GM18520 (cell line): ENCODE results near the gene PHKA2.

Source experiments
- ATAC-seq: cut with Tn5 transposase; IDR thresholded peaks from one replicate; pipeline ENCODE4 v1.9.1; 2021; ENCODE audit not compliant: unreplicated experiment

Gene PHKA2

DNA sequence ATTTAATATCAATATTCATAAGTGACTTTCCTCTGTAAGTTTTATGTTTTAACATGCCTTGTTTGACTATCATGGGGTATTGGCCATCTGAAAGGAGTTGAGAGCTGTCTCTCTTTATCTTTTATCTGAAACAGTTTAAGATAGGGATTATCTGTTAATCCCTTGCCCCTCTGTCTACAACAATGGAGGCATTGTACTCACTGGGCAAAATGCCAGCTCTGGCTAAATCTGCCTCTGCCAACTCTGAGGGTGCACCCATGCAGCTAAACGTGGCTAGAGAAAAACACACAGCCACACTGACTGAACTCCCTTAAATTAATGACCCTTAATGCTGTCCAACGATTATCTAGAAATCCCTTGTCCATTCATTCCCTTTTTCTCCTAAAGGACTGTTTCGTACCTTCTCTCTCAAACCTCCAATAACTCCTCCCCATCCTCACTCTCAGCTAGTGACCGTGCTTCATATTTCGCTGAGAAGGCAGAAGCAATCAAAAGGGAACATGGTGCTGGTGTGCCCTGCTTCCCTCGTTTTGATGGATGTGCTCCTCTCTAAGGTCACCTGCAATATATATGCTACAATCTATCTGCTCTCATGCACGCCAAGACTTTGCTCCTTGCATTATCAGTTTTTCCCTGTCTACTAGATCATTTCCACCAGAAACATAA, 10.3 kb downstream of the PHKA2 start:
- ATAC-seq: no peak

DNA sequence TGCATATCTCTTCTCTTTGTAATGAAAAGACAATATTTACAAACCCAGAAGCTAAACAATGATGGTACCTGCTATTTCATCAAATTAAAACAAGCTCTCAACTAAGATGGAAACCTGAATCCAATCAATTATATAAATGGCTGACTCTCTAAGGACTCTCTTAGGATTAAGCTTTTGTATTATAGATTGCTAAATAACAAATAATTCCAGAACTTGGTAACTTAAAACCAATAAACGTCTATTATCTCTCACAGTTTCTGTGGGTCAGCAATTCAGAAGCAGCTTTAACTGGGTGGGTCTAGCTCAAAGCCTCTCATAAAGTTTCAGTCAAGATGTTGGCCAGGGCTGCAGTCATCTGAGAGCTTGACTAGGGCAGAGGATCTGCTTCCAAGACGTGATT, 12.4 kb downstream of the PHKA2 start:
- no peak for ATAC-seq

DNA sequence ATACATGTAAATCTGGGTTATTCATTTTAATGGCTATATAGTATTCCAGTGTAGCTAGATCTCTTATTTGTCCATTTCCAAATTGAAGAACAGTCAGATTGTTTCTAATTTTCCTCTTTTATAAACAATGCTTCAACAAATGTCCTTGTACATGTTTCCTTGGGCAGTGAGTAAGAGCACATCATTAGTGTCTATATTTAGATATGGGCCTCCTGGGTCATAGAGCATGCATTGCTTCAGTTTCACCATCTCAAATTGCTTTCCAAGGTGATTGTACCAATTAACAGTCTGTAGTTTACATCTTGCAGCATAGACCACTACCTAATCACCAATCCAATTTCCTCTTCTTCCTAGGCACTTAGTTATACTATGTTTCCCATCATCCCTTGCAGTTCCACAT, 13.4 kb downstream of the PHKA2 start:
- no peak for ATAC-seq

DNA sequence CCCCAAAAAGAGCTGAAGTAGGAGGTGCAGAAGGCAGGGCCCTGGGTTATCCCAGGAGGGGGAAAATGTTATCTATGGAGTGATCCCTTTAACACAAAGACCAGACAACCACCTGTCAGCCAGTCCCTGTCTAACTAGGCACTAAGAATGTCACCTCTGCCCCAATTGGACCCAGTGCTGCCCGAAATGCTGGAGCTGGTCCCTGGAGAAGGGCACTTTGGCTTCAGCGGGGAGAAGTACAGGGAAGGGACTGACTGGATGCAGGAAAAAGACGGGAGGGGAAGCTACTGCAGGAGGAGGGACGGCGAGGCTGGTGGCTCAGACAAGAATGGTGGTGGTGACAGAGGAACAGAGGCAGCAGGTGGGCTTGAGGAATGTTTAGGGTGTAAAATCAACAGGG, 17.3 kb downstream of the PHKA2 start:
- no peak for ATAC-seq

DNA sequence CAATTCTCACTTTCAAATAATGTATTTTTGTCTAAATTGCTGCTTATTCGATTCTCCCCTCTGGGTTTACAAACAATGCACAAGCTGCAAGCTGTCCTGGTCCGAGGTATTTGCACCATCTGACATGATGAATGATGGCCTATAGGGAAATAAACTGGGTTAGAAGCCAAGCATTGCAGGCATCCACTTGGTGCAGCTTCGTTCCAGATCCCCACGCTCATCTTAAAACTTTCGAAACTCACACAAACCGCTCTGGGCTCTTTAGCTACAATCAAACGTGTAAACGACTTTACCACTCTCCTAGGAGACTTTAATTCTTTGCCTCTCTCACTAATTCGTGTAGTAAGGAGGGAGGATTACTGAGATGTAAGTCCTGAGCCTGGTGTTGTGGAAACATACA, 19.0 kb downstream of the PHKA2 start:
- ATAC-seq: no peak

DNA sequence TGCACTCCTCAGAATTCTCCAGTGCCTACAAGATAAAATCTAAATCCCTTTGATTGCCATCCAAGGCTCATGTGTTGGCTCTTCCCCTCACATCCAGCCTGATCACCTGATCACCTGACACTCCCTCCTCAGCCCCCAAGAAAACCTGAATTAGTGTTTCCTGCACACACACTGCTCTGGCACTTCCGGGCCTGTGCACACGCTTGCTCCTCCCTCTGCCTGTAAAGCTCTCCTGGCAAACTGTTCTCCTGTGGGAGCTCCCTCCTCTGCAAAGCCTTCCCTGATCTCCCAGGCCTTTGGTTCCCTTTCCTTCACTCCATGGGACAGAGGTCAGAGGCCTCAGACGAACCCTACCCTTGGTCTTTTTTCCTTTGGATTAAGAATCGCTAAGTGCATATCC, 19.9 kb downstream of the PHKA2 start:
- ATAC-seq: no peak

DNA sequence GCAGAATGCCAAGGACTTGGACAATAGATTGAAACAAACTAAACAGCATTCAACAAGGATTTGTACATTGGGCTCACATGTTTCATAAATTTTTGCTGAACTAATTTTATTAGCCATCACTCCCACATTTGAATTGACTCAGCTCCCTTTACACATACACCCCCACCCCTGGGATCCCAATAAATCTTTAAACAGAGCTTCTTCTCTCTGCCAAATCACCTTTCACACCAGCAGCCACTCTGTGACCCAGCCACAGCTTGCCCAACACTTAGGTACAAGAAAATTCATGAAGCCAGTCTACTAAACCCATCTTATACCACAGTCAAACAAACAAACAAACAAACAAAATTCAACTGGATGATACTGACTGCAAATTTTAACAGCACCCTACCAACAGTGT, 21.6 kb downstream of the PHKA2 start:
- no peak for ATAC-seq

DNA sequence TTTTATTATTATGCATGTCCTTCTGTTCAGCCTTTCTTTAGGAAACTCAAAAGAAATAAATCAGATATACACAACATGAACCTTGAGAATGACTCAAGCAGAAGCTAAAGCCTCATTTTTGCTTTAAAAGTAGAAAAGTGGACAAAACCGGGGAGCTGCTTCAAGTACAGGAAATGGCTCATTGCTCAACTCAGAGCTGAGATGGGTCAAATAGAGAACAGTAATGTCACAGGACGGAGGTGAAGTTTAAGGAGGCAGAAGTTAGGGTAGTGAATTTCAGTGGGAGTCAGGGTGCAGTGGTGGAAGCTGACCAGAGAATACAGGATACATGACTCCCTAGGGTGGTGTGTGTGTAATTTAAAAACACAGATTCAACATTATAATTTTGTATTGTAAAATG, 22.2 kb downstream of the PHKA2 start:
- ATAC-seq: no peak

DNA sequence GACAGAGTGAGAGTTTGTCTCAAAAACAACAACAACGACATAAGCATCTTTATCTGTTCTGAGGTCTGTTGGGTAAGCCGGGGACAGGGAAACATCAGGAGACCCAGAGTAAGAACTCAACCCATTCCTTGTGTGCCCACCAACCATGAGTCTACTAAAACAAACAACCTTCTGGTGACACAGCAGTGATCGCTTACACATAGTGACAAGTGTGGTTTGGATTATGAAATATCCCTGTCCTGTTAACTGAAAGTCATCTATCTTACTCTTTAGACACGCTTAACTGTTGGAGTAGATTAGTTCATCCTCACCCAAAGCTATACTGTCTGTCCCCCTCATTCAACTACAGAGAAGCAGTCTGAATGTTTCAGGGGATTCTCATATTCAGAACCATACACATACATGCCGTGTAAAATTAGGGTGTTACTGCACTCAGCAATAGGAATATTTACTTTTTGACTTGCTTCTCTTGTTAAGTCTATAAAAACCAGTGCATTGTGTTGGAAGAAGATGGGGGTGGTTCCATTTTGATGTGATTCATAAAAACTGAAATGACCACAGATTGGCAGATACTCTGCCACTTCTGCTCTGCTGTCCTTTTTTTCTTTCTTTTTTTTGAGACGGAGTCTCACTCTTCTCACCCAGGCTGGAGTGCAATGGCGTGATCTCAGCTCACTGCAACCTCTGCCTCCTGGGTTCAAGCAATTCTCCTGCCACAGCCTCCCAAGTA, 27.4 kb downstream of the PHKA2 start:
- ATAC-seq: no peak

DNA sequence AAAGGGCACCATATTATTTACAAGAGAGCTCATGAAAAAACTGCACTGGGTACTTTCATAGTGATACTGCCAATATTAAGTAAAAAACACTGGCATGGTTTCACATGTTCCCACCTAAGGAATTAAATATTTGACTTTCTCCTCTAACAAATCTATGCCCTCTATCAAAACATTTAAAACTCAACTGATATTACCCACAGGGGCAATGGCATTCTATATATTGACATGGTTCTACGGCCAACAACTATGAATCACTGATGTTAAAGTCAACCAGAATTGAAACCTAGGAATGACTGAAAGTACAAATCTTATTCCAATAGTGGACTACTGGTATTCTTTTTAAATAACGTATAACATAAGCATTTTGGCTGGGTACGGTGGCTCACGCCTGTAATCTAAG, 28.2 kb downstream of the PHKA2 start:
- no peak for ATAC-seq

DNA sequence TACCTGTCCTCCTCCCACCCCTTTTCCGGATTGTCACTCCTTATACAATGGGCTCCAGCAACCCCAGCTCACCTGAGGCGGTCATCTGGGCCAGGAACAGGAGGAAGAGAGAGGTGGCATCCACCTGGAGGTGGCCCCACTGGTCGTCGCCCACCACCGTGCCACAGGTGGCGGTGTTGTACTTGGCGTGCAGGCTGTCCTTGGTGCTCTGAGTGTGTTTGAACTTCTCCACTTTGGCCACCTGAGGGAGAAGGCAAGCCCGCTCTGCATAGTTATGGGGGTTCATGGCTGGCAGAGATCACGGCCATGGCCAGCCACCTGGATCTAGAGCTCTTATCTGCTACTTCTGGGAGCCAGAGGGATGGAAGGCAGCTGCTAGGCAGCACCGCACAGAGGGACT, 32.9 kb downstream of the PHKA2 start:
- ATAC-seq: no peak

DNA sequence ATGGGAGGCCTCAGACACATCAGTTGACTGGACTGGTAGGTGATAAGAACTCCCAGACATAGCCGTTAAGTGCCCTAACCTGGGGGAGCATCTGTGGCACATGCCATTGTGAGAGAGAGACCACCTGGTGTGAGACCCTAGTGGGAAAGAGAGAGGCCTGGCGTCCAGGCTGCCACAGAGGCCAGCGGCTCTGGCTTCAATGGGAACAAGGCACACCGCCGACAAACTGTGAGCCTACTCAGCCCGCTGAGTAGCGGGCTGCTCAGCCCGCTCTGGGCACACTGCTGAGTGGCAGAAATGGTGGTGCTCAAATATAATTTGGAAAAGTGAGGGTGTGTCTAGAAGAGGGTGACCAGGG, 34.0 kb downstream of the PHKA2 start:
- ATAC-seq: no peak

DNA sequence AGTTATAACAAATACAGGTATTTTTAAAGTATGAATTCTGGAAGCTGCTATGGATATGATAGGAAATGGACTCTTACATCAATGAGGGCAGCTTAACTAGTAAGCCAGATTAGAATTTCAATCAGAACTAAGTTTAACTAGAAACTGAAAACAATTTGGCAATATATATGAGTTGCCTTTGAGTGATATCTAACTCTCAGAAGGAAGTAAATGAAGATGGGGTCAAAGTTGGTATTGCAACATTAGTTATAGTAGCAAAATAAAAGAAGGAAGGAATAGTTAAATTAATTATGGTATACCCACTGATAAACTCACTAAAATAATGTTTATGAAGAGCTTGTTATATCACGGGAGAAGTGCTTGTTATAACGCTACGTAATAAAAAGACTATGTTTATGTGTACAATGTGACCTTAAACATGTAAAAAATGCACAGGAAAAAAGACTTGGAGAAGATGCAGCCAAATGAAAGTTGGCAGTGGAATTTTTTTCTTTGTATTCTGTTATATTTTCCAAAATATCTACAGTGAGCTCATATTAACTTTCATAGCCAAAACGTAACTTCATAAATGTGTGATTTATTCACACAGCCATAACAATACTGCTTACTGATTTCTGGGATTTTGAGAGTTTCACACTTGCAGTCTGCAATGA, 34.5 kb downstream of the PHKA2 start:
- no peak for ATAC-seq

DNA sequence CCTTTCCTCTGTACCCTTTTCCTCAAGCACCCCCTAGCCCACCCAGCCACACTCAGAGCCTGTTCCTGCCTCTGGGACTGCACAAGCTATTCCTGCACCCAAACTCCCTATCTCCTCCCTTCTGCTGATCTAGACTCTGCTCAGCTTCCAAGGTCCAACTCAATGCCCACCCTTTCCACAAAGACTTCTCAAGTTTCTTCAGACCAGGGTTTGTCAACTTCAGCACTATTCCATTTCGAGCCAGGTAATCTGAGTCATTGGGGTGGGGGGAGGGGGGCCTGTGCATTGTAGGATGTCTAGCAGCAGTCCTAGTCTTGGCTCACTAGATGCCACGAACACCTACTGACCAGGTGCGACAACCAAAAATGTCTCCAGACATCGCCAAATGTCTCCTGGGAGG, 37.3 kb downstream of the PHKA2 start:
- no peak for ATAC-seq

DNA sequence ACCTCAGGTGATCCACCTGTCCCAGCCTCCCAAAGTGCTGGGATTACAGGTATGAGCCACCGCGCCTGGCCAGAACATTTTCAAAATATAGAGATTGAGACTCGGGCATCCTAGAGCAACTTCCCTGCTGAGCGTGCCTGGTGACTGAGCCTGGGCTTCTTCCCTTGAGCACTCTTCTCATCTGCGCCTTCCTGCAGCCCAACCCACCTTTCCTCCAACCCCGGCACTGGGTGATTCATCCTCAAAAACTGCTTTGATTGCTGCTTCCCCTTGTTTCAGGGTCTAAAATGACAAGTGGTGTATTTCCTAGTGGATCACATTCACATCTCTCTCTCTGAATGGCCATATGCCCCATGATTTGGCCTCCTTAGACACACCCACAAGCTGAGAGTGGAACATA, 37.8 kb downstream of the PHKA2 start:
- ATAC-seq: no peak

DNA sequence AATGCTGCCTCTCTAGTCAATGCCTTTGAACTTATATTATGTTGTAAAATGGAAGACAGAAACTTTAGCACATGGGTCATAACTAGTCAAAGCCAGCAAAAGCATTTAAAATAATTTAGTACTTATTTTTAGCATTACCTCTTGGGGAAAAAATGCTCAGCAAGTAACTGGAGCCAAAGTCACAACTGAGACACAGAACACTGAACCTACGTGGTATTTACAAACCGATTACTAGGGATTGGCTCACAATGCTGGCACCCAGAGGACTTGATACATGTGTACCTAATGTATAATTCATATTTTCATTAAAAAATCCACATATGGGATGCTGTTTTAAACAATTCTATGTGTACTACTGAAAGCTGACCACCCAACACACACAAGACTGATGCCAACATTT, 38.4 kb downstream of the PHKA2 start:
- no peak for ATAC-seq

DNA sequence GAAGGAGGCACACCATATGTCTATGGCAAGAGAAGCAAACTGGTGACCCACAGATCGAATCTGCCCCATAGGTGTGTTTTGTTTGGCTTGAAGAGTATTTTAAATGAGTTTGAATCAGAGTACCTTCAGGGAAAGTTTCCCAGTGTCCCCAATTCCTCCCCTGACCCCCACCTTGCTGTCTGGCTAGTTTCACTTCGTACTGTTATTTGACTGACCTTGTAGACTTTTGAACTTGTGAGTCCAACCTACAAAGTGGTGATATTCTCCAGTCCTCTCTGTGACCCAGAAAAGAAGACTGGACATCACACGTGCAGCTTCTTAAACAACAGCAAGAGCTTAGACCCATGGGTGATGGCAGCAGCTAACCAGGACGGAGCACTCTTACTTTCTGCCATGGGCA, 39.4 kb downstream of the PHKA2 start:
- no peak for ATAC-seq

DNA sequence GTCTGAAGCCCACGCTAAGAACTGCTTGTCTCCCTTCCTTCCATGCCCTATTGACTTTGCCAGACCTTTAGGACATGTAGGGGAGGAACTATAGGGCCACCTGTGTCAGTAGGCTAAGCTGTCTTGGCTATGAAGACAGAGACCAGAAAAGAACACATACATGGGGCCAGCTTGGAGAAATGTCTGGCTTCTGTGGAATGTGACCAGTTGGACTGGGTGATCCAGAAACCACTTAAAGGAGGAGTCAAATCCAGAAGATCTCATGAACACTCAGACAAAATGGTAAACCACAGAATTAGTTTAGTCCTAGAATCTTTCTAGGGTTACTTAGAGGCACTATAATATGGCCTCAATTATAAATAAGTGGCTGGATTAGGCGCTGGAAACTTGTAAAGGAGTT, 42.0 kb downstream of the PHKA2 start:
- no peak for ATAC-seq

DNA sequence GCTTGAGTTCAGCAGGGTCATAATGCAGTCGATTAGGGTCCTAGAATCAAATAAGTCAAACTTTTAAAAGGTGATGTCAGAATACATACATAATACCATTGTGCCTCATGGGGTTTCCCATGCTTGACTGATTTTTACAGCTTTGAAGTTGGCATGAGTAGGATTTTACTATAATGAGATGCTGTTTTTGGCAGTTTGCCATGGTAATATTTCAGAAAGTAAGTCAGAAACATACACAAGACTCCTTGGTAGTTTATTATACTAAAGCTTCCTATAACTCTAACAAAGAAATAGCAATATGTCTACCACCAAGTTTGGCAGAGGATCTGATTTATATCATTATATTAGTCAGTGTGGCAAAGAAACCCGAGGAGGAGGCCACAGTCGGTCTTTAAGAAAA, 45.2 kb downstream of the PHKA2 start:
- no peak for ATAC-seq

DNA sequence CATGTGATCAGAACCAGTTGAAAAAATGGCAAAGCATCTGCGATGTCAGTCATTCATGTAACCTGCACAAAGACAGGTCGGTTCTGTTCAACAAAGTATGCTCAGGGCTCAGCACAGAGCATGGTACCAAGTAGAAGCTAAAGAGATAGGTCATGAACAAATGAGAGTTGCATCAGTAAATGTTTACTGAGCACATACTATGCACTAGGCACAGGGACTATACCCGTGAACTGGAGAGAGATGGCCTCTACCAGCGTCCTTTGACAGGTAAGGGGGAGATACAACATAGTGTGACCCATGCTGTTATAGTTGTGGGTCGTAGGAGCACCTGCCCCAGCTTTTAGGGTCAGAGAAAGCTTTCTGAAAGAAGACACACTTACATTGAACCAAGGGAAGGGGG, 46.7 kb downstream of the PHKA2 start:
- no peak for ATAC-seq

DNA sequence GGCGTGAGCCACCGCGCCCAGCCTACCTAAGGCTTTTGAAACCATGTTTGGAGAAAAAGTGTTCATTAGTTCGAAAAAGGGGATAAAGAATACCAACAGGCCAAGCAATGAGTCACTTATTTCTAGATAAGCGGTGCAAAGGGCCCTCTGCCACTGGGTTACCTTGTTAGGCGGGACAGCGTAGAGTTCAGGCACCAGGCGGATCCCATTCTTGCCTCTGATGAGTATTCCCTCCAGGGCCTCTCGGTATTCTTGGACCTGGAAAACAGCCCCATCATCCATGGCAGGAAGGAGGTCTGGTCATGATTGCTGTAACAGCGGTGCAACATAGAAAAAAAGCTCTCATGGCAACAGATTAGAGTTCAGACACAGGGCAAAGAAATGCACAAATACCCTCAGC, 48.0 kb downstream of the PHKA2 start:
- no peak for ATAC-seq

DNA sequence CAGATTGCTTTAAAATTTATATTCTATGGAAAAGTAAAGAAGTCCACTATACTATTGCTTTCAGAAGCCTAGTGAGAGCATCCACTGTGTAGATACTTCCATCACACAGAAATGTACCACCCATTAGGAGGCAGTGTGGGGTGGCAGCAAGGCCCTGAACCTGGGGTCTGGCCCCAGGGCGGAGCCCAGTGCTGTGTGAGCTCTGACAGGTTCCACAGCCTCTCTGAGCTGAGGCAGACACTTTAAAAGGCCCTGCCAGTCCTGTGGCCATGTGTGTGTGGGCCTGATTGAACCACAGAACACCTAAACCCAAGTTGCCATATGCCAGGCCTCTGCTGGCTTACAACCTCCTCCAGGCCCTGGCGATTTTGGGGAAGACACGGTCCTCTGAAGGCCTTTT, 49.2 kb downstream of the PHKA2 start:
- no peak for ATAC-seq

DNA sequence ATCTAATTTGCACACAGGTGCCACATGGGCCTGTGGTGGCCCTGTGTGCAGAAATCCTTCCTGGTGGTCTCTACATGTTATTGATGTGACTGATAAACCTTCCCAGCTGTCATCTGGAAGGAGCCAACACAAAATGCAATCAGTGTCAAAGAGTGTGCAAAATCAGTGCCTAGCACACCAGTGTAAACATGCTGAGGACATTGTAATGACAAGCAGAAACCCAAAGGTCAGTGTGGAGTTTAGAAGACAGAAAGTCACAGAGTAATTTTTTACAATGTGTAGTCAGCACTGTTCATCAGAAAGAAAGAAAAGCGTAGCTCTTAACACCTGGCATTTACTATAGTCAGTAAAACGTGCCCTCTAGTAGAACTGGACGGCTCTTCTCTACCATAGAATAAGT, 50.3 kb downstream of the PHKA2 start:
- ATAC-seq: no peak
